Measurements from ENCODE around the gene ZNF628.

The ZNF628 gene

DNA sequence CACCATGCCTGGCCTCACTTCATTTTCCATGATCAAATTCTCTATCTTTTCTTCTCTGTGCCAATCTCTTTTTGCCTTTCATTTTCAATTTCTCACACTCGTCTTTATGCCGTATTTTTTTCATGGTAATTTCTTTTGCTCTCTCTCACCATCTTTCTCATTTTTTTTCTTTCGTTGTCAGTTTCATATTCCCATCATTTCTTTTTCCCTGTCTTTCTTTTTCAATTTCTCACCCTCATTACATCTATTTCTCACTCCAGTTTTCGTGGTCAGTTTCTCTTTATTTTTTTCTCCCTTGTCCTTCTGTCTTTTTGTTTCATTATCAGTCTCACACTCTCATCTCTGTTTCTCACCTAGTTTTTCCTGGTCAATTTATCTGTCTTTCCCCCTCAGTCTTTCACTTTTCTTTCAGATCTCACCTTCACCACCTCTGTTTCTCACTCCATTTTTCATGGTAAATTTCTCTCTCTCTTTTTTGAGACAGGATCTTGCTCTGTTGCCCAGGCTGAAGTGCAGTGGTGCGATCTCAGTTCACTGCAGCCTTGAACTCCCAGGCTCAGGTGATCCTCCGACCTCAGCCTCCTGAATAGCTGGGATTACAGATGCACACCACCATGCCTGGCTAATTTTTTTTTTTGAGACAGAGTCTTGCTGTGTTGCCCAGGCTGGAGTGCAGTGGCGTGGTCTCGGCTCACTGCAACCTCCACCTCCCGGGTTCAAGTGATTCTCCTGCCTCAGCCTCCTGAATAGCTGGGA is 26.0 kb downstream of the ZNF628 start:
- DNase-seq, result no peak

DNA sequence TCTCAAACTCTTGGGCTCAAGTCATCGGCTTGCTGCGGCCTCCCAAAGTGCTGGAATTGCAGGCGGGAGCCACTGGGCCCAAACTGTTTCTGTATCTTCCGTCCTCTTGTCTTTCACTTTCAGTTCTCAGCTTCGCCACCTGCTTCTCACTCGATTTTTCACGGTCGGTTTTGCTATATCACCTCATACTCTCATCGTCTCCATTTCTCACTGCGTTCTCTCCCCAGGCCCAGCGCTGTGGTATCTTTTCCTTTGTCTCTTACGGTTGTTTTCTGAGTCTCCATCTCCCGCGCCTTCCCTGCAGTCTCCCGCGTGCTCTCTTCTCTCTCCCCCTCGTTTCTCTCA is 26.7 kb downstream of the ZNF628 start:
- DNase-seq, result no peak

DNA sequence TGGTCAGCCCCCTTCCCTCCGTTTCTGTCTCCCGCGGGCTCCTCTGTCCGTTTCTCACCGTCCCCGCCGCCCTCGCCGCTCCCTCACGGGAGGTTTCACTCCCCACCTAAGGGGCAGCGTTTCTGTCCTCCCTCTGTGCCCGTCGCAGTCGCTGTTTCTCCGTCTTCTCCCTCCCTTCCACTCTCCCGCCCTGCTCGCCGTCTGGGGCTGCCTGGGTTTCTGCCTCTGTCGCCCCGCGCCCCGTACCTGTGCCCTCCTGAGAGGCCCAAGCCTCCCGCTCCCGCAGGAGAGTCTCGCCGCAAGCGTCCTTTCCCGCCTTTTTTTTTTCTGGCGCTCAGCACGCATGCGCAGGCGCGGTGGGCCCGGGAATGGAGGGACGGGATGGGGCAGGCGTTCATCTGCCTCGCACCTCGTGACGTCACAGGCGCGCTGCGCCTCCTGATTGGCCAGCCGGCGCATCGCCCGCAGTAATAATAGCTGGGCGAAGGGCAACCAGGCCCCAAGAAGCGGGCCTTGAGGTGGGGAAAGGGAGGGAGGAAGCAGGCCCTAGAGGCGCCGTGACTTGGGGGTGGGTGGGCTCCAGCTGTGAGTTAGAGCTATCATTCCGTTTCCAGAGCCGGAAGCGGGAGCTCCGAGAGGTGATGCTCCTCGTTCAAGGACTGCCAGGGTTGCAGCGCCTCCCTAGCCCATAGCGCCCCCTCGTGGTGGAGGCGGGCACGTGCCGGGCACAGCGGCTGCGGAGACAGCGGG is 27.3 kb downstream of the ZNF628 start:
- peak; percentile 92 for DNase-seq

DNA sequence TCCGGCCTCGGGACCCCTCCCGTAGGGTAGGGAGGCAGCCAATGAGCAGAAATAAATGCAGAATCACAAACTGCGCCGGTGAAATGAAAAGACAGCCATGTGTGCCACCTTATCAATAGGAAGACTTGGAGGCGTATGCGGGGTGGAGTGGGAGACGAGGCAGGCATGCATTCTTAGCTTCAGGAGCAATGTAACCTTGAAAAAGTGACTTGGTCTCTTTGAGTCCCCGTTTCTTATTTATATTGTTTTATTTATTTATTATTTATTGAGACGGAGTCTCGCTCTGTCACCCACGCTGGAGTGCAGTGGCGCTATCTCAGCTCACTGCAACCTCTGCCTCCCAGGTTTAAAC is 27.8 kb downstream of the ZNF628 start:
- DNase-seq, result no peak

DNA sequence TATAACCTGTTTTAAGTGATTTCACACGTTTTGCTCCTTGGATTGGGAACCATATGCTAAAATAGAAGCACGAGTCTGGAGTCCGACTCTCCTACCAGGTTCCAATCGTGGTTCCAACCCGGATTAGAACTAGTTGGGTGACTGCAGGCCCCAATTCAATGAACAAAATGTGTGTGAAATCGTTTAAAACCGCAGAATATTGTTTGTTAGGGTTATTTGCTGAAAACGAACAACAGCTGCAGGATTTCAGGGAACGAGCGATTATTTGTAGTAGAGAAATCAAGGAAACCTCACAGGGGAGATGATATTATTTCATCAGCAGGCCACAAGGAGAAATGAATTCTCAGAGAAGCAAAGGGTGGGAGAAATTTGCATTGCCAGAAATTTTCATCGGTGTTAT is 28.6 kb downstream of the ZNF628 start:
- DNase-seq, result no peak

DNA sequence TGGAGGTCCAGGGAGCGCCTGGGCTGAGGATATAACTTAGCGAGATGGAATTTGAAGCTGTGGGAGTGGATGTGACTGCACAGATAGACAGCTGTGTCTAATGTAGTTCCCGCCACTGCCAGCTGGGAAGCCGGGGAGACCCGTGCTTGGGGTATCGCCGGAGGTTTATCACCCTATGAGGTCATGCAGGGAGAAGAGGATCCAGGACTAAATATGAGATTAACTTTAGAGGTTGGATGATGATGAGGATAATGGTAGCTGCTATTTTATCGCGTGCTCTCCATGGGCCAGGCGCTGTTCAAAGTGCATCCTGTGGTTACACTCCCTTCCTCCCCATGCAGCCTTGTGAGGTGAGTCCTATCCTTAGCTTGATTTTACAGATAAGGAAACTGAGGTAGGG is 31.7 kb downstream of the ZNF628 start:
- no peak for DNase-seq

DNA sequence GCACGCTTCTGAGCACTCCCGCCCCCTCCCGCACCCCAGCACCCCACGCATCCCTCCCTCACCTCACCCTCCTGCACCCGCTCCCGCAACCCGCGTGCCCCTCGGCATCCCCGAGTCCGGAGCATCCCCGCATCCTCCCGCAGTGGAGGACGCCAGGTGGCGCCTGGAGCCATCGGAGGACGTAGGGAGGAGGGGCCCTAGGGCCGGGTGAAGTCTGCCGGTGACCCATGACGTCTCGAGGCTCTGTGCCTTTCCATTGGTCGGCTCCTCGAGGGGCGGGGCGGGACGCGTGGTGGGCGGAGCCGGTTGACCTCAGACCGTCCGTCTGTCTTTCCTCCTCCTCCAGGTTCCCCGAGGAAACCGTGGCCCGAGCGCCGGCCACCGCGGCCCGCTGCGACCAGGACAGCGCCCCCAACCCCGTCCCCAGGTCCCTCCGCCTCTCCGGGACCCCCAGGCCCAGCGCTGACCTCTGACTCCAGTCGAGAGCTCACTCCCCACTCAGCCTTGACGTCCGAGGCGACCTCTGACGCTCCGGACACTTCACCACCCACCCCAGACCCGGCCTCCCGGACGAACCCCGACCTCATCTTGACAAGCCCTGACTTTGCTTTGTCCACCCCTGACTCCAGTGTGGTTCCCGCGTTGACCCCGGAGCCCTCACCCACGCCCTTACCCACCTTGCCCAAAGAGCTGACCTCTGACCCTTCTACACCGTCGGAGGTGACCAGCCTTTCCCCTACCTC is 40.6 kb downstream of the ZNF628 start:
- DNase-seq, result peak; percentile 90

DNA sequence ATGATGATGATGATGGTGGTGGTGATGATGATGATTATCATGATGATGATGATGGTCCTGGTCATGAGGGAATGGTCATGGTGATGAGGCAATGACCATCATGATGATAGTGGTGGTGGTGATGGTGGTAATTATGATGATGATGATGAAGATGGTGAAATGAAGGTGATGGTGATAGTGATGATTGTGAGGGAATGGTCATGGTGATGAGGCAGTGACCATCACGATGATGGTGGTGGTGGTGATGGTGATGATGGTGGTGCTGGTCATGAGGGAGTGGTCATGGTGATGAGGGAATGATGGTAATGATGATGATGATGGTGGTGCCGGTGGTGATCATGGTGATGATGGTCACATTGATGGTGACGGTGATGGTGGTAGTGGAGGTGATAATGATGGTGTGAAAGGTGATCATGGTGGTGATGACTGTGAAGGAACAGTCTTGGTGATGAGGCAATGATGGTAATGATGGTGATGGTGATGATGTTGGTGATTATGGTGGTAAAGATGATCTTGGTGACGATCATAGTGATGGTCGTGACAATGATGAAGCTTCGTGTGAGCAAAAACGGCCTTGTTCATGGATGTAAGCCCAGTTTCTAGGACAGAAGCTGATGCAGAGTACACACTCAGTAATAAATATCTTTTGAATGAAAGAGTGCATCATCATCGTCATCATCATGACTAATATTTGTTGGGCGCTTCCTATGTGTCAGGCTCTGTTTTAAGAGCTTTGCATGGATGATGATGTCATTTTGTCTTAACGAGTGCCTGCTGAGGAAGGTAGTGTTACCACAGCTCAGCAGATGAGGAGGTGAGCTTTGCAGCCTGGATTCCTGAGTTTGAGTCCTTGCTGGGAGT is 43.3 kb downstream of the ZNF628 start:
- DNase-seq, result peak; percentile 82

DNA sequence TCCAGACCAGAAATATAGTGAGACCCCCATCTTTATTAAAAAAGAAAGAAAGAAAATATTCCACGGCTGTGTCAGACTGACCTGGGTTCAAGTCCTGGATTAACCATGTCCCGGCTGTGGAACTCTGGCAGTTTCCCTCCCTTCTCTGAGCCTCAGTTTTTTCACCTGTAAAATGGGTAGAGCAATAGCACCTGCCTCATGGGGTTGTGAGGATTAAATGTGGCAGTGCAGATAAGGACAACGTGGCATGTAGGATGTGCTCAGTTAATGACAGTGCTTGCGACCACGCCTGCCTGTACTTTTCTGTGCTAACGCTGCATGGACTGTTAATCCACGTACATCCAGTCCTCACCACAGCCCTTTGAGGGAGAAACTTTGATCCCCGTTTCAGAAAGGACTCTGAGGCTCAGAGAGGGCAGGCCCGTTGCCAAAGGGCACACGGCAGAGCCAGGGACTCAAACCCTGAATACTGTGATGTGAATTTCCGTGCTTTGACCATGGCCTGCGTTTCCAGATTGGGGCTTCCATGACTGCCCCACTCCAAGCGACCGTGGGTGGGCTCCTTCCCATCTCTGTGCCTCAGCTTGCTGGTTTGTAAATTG is 44.4 kb downstream of the ZNF628 start:
- no peak for DNase-seq

DNA sequence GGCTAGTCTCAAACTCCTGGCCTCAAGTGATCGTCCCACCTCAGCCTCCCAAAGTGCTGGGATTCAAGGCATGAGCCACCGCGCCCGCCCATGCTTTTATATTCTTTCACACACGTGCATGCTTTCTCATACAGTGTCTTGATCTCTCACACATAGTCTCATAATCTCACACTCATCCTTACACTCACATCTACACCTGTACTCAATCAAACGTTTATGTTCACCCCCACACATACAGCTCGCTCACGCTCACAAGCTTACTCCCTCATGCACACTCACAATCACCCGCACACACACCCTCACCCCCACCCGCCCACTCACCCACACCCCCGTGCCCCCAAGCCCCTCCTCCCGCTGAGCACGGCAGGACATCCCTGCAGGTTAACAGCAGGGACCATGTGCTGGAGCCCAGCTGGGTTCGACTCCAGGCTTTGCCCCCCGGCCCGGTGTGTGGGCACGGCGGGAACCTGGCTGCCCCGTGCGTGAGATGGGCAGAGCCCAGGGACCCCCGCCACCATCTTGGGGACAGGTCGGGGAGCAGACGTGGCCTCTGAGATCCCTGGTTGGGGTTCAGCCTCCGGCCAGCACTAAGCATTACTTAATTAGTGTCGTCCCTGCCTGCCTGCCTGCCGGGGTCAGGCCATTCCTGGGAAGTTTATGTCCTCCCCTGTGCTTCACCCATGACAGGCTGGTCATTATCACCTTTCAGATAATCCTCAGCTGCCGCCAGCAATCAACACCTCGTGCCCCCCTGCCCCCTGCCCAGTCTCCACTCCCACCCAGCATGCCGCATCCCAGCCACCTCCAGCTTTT is 49.1 kb downstream of the ZNF628 start:
- DNase-seq, result no peak

DNA sequence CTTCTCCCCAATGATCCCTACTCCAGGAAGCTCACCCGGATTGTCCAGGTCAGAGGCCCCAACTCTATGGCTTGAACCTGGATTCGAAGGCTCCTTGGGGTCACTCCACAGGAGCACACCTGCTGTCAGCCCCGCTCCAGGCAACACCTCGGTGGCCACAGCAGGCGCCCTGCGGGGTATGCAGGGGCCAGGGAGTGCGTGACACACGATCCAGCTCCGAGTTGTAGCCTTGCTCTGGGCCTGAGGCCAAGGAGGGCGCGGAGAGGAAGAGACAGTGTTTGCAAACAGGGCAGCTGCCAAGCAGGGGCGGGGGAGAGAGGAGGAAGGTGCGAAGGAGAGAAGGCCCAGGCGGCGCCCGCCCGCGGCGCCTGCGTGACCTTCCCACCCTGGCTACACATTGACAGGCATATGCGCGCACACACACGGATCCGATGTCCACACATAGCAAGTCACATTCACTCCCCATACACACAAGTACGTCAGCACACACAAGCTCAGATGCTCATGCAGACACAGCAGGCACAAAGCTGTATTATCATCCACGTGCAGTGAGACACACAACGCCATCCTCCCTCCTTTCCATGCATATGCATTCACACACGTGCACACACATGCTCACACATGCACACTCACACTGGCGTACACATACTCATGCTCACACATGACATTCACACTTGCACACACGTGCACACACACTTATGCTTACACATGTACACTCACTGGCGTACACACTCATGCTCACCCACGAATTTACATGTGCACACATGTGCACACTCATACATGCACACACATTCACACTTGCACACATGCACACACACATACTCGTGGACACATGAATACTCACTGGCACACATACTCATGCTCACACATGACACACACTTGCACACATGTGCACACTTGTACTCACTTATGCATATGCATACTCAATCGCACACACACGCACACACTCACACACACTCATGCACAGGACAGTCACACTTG is 50.1 kb downstream of the ZNF628 start:
- peak; percentile 50 for DNase-seq

DNA sequence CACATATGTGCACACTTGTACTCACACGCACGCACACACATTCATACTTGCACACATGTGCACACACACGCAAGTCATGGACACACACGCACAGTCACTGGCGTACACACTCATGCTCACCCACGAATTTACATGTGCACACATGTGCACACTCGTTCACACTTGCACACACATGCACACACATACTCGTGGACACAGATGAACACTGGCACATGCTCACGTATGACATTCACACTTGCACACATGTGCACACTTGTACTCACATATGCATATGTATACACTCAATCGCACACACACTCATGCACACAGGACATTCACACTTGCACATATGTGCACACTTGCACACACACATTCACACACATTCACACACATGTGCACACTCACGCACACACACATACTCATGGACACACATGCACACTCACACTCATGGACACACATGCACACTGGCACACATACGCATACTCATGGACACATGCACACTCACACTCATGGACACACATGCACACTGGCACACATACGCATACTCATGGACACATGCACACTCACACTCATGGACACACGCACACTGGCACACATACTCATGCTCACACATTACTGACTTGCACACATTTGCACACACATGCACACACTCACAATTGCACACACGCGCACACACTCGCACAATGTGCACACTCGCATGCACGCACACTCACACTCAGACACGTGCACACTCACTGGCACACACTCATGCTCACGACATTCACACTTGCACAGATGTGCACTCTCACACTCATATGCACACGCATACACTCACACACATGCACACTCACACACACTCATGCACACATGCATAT is 51.0 kb downstream of the ZNF628 start:
- DNase-seq, result no peak

DNA sequence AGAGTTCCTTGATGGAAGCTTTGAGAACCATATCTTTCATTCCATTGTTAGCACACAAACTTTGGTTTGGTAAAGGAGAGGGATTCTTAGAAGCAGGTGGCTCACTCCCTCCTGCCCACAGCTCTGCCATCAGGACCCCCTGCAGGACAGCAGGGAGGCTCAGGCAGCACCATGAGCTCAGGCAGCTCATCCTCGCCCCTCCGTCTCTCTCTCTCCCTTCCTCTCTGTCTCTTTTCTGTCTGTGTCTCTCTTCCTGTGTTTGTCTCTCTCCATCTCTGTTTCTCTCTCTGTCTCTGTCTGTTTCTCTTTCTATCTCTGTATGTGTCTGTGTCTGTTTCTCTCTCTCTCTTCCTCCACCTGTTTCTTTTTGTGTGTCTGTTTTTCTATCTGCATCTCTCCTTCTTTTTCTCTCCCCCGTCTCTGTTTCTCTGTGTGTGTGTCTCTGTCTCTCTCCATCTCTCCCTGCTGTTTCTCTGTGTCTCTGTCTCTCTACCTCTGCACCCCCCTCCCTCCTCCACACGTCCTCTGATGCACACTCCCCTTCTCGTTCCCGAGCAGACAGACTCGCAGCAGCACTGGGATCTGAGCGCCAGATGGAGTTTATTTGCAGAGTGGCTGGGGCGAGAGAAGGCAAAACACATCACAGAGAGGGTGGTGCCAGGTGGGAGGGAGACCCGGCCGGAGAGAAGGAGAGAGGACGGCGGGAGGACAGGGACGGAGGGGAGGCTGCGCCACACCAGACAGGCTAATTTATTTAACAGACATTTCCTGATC is 51.8 kb downstream of the ZNF628 start:
- DNase-seq, result peak; percentile 28

DNA sequence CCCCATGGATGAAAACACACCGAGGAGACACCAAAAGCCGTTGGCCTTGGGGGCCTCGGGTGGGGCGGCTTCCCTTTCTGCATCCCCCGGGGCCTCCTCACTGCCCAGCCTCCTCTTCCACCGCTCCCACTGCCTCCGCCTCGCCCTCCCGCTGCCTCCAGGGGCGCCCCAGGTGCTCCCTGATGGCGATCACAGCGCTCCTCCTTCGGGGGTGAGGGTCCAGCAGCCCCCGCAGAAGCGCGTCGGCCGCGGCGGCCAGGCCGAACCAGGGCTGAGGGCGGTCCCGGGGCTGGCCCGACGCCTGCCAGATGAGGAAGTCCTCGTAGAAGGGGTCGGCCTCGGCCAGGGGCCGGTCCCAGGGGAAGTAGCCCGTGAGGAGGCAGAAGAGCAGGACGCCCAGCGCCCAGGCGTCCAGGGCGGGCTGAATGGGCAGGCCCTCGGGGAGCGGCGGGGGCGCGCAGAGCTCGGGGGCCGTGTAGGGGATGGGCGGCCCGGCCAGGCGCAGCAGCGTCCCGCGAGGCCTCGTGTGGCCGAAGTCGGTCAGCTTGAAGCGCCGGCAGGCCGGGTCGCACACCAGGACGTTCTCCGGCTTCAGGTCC is 53.3 kb downstream of the ZNF628 start:
- no peak for DNase-seq

DNA sequence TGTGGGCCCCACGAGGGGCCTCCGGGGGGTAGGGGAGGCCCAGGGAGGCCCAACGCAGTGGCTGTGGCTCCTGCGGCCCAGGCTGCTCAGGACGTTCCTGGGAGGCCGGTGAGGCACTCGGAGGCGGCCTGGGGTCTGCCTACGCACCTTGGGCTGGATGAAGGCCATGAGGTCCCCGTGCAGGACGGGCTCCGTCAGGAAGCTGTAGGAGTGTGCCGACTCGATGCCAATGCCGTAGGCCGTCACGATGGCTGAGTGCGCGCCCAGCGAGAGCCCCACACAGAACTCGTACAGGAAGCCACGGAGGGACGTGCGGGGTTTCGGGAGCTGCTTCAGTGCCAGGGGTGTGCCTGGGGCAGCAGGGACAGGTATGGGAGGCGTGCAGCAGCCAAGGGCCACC is 54.6 kb downstream of the ZNF628 start:
- DNase-seq, result no peak
